Fibroblast of skin of left biceps (primary cell): ENCODE data around the gene OSBPL5.

Experiments
- DNase-seq, 2 experiments: peaks; one replicate each; pipeline ENCODE4 v3.0.0-alpha.2; 2013; ENCODE audit warnings: low read depth in 2 of 2

Gene OSBPL5

DNA sequence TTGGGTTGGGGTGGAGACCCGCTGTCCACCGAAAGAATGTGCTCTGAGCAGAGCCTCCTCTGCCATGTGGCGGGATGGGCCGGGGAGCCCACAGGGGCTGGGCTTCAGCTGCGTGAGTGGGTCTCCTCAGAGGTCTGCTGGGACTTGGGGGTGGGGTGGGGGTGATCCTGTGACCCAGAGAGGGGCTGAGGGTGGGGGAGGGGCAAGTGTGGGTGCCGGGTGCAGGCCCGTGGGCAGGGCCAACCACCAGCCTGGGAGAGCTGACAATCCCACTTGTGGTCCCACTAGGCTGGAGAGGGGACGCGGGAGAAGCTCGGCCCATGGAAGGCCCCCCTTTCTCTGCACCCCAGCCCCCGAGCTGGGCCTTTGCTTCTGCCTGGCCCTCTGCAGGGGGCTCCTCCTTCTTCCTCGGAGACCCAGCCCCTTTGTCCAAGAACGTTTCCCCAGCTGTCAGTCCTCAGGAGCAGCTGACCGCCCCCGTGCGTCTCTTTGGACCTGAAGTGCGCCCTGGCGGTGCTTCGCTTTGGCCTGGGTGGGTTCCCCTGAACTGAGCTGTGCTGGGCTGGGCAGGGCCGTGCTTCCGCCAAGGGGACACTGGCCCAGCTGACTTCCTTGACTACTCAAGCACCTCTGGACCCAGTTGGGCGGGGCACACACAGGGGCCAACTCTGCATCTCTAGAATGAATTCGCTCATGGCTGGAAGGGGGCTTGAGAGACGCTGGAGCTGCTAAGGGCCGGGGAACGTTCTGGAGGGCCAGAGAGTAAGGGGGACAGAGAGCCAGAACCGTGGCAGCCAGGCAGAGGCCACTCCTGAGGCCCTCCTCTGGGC, 30.2 kb downstream of the OSBPL5 start:
- no peak for DNase-seq

GRCh38 chr11:3134218-3134621, 30.9 kb downstream of the OSBPL5 start:
- DNase-seq: no peak

GRCh38 chr11:3133261-3134217, 31.6 kb downstream of the OSBPL5 start:
- no peak for DNase-seq

DNA sequence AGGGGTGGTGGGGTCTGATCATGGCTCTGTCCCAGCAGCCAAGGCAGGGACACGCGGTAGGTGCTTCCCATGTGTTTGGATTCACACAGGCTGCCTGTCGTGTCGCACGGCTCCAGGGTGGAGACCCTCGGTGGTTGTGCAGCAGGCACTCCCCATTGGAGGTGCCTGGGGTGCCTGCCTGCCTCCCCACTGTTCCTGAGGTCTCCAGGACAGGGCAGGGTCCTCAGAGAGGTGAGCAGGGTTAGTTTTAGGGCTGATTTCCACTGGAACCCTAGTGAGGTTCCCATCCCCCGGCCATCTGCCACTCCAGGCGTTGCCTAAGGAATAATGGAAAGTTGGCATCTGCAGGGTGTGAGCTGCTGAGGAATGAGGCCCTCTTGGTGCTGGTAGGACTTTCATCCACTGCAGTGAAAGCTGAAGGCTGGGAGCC, 32.3 kb downstream of the OSBPL5 start:
- no peak for DNase-seq

DNA sequence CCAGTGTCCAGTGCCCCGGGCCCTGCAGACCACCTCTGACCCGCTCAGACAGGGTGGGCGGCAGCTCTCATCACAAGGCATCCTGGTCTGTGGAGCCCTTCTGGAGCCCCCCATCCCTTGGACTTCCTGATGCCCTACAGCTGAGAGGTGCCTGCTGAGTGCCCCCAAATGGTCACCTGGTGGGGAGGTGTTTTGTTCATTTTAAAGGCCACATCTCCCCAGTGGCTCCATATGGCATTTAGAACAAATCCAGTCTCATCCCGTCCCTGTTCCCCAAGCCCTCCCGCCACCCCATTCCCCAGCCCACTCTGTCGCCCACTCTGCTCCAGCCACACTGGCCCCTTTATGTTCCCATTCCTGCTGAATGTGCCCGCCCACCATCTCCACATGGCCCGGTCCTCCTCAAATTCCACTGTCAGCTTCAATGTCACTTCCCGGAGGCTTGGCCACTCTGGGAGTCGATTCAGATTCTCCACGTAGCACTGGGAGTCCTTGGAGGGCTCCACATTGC, 32.8 kb downstream of the OSBPL5 start:
- no peak for DNase-seq

DNA sequence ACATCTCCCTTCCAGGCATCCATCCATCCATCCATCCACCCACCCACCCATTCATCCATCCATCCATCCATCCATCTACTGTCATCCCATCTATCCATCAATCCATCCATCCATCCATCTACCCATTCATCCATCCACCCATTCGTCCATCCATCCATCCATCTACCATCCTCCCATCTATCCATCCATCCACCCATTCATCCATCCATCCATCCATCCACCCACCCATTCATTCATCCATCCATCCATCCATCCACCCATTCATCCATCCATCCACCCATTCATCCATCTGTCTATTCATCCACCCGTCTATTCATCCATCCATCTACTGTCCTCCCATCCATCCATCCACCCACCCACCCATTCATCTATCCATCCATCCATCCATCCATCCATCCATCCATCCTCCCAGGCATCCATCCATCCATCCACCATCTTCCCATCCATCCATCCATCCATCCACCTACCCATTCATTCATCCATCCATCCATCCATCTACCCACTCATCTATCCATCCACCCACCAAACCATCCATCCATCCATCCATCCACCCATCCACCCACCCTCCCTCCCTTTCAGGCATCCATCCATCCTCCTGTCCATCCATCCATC, 33.7 kb downstream of the OSBPL5 start:
- DNase-seq: no peak

DNA sequence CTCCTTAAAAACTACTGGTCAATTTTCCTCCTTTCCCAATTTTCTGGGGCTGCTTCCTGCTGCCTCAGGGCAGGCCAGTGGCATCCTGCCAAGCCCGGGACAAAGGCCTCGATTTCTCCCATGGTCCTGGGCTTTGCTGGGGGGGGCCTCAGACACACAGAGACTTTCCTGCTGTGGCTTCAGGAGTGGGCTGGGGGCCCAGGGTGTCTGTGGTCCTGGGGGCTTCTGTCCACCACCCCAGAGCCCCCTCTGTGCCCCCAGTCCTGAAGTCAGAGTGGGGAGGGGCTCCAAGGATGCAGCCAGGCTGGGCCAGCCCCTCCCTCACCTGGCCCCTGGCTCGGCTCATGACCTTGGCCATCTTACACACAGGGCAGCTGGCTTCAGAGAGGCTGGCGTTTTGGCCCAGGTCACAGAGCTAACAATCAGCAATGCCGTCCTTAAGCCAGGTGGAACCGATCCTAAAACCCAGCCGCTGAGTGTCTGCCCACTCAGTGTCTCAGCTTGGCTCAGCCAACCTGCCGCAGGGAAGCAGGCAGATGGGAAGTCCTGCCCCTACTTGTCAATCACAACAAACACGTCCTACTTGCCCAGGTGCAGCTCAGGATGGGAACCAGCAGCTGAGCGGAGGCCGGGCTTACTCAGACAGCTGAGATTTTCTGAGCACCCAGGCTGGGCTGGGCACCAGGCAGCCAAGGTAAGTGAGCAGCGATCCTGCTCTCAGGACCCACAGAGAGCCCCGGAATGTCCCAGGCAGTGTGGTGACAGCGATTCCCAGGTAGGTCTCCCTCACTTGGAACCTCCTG, 34.6 kb downstream of the OSBPL5 start:
- DNase-seq: no peak

GRCh38 chr11:3129591-3130268, 35.4 kb downstream of the OSBPL5 start:
- no peak for DNase-seq

DNA sequence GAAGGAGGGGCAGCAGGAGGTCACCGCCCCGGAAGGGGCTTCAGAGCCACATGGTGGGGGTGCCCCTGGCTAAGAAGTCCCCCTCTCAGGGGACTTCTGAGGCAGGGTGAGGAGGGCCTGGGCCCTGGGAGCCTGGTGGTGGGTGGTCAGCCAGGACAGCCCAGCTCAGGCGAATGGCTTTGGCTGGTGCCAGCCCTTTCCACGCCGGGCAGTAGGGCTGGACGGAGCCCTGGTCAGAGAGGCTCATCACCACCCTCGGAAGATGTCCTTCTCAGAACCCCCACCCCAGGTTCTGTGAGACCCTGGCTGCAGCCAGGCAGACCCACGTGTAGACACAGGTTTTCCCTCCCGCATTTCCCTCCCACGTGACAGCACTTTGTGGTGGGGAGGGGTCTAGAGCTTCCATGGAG, 35.9 kb downstream of the OSBPL5 start:
- no peak for DNase-seq

DNA sequence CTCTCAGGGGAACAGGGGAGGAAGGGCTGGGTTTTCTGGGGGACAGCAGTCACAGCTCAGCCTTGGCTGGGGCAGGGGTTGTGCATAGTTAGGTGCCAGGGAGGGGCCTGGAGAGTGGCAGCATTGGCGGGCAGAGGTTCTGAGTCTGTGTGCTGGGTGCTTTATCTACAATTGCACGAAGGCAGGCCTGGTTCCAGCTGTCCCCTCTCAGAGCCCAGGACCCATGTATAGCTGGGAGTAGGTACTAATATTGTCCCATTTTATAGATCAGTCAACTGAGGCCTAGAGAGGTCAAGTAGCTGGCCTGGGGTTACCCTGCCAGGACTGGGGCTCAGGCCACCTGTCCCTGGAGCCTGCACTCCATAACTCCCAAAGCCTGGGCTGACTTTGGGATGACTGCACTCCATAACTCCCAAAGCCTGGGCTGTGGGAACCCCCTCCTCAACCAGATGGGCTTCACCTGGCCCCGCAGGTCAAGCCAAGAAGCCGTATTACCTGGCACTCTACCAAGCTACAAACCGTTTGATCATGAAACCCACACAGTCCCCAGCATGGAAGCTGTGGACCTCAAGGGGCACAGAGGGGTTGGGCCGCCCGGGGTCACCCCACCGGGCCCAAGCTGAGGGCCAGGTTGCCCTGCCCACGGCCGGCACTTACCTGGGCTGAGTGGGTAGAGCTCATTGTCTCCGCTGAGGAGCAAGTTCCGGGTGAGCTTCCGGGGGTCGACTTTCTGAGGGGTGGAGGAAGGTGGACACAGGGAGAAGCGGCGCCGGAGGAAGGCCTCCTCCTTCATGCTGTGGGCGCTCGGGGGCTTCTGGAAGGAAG, 36.5 kb downstream of the OSBPL5 start:
- DNase-seq: no peak

GRCh38 chr11:3127706-3128355, 37.3 kb downstream of the OSBPL5 start:
- no peak for DNase-seq

- no peak for DNase-seq
Observed at GRCh38 chr11:3126901-3127691, 38.0 kb downstream of the OSBPL5 start.

DNA sequence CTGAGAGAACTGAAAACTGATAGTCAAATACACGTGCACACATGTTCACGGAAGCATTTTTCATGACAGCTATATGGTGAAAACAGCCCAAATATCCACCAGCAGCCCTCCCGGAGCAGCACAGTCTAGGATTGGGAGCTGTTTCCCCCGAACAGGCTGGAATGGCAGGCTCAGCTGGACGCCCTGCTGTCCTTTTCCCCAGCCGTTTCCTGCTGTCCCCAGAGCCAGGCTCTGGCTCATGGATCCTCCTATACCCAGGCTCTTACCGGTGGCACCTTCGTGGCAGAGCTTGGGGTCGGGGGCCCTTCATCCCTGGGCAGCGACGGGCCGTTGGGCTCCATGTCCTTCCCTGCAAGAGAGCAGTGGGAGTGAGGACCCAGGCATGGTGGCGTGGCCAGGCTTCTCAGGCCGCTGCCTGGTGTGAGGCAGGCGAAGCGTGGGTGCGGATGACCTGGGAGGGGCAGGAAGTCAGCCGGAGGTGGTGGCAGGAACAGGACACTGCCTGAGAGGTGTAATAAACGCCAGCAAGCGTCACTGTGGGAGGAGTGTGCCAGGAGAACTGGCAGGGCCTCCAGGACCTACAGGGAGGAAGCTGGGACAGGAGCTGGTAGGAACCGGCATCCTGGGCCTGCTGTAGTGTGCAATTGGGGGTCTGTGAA, 38.8 kb downstream of the OSBPL5 start:
- no peak for DNase-seq

DNA sequence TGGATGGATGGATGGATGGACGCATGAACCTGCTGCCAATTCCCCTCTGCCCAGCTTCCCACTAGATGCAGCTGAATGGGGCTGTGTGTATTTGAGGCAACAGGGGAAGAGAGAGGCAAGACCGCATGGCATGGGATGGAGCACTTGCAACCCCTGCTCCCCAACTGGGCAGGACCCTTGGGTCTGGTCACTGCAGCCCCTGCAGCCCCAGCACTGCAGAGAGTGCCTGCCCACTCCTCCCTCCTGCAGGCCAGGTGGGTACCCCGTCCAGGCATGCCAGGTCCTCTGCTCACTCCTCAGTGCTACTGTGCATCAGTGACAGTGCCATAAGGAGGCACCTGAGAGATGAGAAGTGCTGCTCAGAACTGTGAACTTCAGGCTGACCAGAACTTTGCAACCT, 40.3 kb downstream of the OSBPL5 start:
- no peak for DNase-seq

GRCh38 chr11:3123761-3124733, 41.1 kb downstream of the OSBPL5 start:
- peak; percentile 64 to 75 for DNase-seq

GRCh38 chr11:3123305-3123704, 41.8 kb downstream of the OSBPL5 start:
- no peak for DNase-seq

DNA sequence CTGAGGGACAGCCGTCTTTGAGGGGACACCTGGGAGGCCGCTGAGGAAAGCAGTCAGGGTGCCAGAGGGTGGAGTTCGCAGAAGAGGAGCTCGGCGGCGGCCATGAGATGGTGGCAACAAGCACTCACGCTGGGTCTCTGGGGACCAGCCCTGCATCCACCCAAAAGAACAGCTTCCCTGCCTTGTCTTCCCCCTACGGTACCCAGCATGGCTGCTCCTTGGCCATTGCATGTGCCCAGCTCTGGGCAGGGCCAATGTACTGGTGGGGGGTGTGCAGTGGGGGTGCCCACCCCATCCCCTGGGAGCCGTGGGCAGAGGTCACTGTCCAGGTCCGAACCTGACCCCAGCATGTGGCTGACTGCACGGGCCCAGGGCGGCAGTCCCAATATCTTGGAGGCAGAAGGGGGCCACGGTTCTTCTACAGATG, 42.3 kb downstream of the OSBPL5 start:
- no peak for DNase-seq
